ENCODE measurements around the gene PPP2R5B.

PPP2R5B gene
- 28.8 to 45.6 reads per million in 2 donors for total RNA-seq

- peak; percentile 89 for DNase-seq
Observed at GRCh38 chr11:64923944-64924909, at the start of gene PPP2R5B. PPP2R5B (plus strand) TSS chr11:64924689; CDS start chr11:64925735, 1,046 bp downstream.

GRCh38 chr11:64875369-64876228, 48.9 kb upstream of the PPP2R5B start:
- DNase-seq = no peak

GRCh38 chr11:64876229-64876750, 48.2 kb upstream of the PPP2R5B start:
- no peak for DNase-seq

- no peak for DNase-seq
Observed at GRCh38 chr11:64876835-64877341, 47.6 kb upstream of the PPP2R5B start.

GRCh38 chr11:64877390-64878222, 46.9 kb upstream of the PPP2R5B start:
- DNase-seq = no peak

GRCh38 chr11:64878223-64878493, 46.3 kb upstream of the PPP2R5B start:
- DNase-seq = no peak

GRCh38 chr11:64878494-64879243, 45.8 kb upstream of the PPP2R5B start, which contains the start of gene EHD1:
EHD1 (minus strand) TSS chr11:64878621; CDS start chr11:64878464, 157 bp downstream.
- peak; percentile 100 for DNase-seq

GRCh38 chr11:64879244-64879900, 45.1 kb upstream of the PPP2R5B start:
- no peak for DNase-seq

- DNase-seq = no peak
Observed at GRCh38 chr11:64880240-64881001, 44.1 kb upstream of the PPP2R5B start.

GRCh38 chr11:64881476-64881875, 43.0 kb upstream of the PPP2R5B start:
- no peak for DNase-seq

- DNase-seq = no peak
Observed at GRCh38 chr11:64882243-64882642, 42.2 kb upstream of the PPP2R5B start.

GRCh38 chr11:64883575-64883974, 40.9 kb upstream of the PPP2R5B start:
- DNase-seq = no peak

- DNase-seq = no peak
Observed at GRCh38 chr11:64884019-64884418, 40.5 kb upstream of the PPP2R5B start.

- no peak for DNase-seq
Observed at GRCh38 chr11:64885367-64886286, 38.9 kb upstream of the PPP2R5B start.

GRCh38 chr11:64887234-64887756, 37.2 kb upstream of the PPP2R5B start:
- DNase-seq = no peak

GRCh38 chr11:64887757-64888405, 36.6 kb upstream of the PPP2R5B start:
- DNase-seq = peak; percentile 87

- no peak for DNase-seq
Observed at GRCh38 chr11:64888406-64888728, 36.1 kb upstream of the PPP2R5B start.
